HG03469 (cell line): ENCODE measurements around the gene CORO1C.
"Not testable (repeated sequence)": the region's sequence is repeated elsewhere in the genome, so short reads cannot be mapped to it uniquely, and the experiment has no call there.

Source experiments
- ATAC-seq: cut with Tn5 transposase; IDR thresholded peaks from one replicate; pipeline ENCODE4 v1.9.1; 2021; ENCODE audit warnings: mild to moderate bottlenecking, moderate library complexity, moderate number of reproducible peaks; ENCODE audit not compliant: unreplicated experiment

The CORO1C gene

GRCh38 chr12:108731105-108731865, at the start of gene CORO1C:
TSS of gene CORO1C (minus strand) at chr12:108731518. CDS start at chr12:108701318, 30,200 bp downstream.
- ATAC-seq: peak; percentile 66

- ATAC-seq: no peak
Observed at GRCh38 chr12:108779998-108780688, 48.8 kb upstream of the CORO1C start.

- no peak for ATAC-seq
Observed at GRCh38 chr12:108778053-108778452, 46.7 kb upstream of the CORO1C start.

- ATAC-seq: no peak
Observed at GRCh38 chr12:108777156-108777555, 45.8 kb upstream of the CORO1C start.

GRCh38 chr12:108773798-108774788, 42.8 kb upstream of the CORO1C start:
- ATAC-seq: no peak

- no peak for ATAC-seq
Observed at GRCh38 chr12:108772891-108773797, 41.8 kb upstream of the CORO1C start.

- ATAC-seq: no peak
Observed at GRCh38 chr12:108772247-108772646, 40.9 kb upstream of the CORO1C start.

- ATAC-seq: not testable (repeated sequence)
Observed at GRCh38 chr12:108771835-108772234, 40.5 kb upstream of the CORO1C start.

- no peak for ATAC-seq
Observed at GRCh38 chr12:108770963-108771362, 39.6 kb upstream of the CORO1C start.

- no peak for ATAC-seq
Observed at GRCh38 chr12:108770269-108770829, 39.0 kb upstream of the CORO1C start.

- no peak for ATAC-seq
Observed at GRCh38 chr12:108768591-108769500, 37.5 kb upstream of the CORO1C start.

GRCh38 chr12:108766294-108766693, 35.0 kb upstream of the CORO1C start:
- ATAC-seq: no peak

GRCh38 chr12:108765289-108765764, 34.0 kb upstream of the CORO1C start:
- no peak for ATAC-seq

- ATAC-seq: no peak
Observed at GRCh38 chr12:108764540-108765288, 33.4 kb upstream of the CORO1C start.

- no peak for ATAC-seq
Observed at GRCh38 chr12:108761226-108761625, 29.9 kb upstream of the CORO1C start.

- ATAC-seq: no peak
Observed at GRCh38 chr12:108759924-108760323, 28.6 kb upstream of the CORO1C start.

GRCh38 chr12:108757856-108758255, 26.5 kb upstream of the CORO1C start:
- ATAC-seq: no peak

- no peak for ATAC-seq
Observed at GRCh38 chr12:108756421-108756820, 25.1 kb upstream of the CORO1C start.
